Fibroblast of villous mesenchyme (primary cell): ENCODE results near the gene FAM78A. TPM values are rescaled to one million over a fixed set of nuclear protein-coding genes. Genes with fewer than 3 reads are reported as not detected.

Experiments used
- DNase-seq: peaks from one replicate; pipeline ENCODE4 v3.0.0-alpha.2; 2010; ENCODE audit warnings: low read depth
- H3K4me3 ChIP-seq: 2 replicates; pipeline ENCODE4 v1.5.1; 2011; ENCODE audit warnings: low read depth, mild to moderate bottlenecking, low read length
- CTCF ChIP-seq: IDR thresholded peaks from 2 replicates; pipeline ENCODE4 v1.5.1; 2012; ENCODE audit warnings: low read depth, mild to moderate bottlenecking, low read length; ENCODE audit not compliant: insufficient read depth
- total RNA-seq: library from RNA; depleted of rRNA; stranded (reverse); fragments of >200 nt; gene quantifications from 2 replicates; pipeline ENCODE4 v1.2.3, GENCODE V29; 2012

The FAM78A gene
- total RNA-seq, 1 donor: 0.43 TPM

- TF ChIP-seq CTCF: no peak
- no peak overlapping the region for H3K4me3 ChIP-seq
- peak; percentile 24 for DNase-seq
These were observed 6.5 kb upstream of the FAM78A start for GRCh38 chr9:131282688-131283422.

GRCh38 chr9:131282175-131282574 is 5.9 kb upstream of the FAM78A start:
- H3K4me3 ChIP-seq: no peak overlapping the region
- TF ChIP-seq CTCF: no peak
- DNase-seq: no peak

GRCh38 chr9:131281119-131281965 is 5.0 kb upstream of the FAM78A start:
- no peak for DNase-seq
- no peak overlapping the region for H3K4me3 ChIP-seq
- TF ChIP-seq CTCF: no peak

GRCh38 chr9:131280660-131281059 is 4.3 kb upstream of the FAM78A start:
- DNase-seq: no peak

GRCh38 chr9:131279863-131280570 is 3.7 kb upstream of the FAM78A start:
- H3K4me3 ChIP-seq: no peak overlapping the region
- TF ChIP-seq CTCF: no peak
- DNase-seq: no peak

More at GRCh38 chr9:131280660-131281059, 4.3 kb upstream of the FAM78A start:
- no peak overlapping the region for H3K4me3 ChIP-seq
- no peak for TF ChIP-seq CTCF

- no peak for DNase-seq
- H3K4me3 ChIP-seq: no peak overlapping the region
- no peak for TF ChIP-seq CTCF
These were observed 3.0 kb upstream of the FAM78A start for GRCh38 chr9:131279196-131279862.
